HG03460 (cell line): ENCODE measurements around the gene PRSS33.

Source experiments
- ATAC-seq: cut with Tn5 transposase; IDR thresholded peaks from one replicate; pipeline ENCODE4 v1.9.1; 2021; ENCODE audit not compliant: unreplicated experiment

PRSS33 gene

DNA sequence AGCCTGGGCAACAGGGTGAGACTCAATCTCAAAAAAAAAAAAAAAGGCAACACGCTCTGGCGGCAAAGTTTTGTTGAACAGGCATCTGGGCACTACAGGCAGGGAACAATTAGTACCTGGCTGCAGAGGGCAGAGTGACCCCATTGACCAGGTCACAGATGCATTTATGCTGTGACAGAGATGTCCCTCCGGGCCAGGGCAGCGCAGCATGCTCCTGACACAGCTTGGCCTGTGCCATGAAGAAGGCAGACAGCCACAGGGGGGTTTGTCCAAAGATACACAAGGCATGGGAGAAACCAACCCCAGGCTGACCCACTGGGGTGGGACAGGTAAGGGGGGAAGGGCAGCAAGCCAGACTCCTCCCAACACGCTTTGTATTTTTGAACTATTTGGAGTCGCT lies 42.6 kb downstream of the PRSS33 start:
- ATAC-seq: no peak

DNA sequence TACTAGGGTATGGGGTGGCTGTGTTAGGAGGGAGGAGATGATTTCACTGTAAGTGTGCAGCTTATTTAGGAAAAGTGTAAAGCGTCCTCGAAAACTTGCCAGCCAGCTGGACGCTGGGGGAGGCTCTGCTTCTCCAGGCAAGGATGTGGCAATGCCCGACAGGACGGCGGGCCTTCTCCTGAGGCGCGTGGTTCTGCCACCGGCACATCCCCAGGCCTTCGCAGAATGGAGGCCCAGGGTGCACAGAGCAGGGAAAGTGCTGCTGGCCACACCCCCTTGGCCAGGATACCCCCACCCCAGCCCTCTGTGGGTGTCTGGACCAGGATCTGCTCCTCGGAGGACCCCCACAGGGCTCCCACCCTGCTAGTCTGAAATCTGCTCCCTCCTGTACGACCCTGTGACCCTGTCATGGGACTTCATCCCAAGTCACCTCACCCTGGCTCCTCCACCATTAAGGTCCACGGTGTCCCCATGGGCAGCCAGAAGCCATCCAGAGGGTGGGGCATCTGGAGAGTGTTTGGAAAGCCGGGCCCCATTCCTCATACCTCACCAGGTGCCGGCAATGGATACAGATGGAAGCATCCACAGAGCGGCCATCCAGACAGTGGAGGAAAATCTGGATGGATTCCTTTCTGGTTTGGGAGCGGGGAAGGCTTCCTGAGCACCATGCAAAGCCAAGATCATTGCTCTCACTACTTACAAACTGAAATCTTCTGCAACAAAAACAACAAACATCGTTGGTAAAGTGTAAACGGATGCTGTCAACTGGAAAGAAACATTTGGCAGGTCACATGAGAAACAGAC lies 44.2 kb downstream of the PRSS33 start:
- ATAC-seq: no peak

DNA sequence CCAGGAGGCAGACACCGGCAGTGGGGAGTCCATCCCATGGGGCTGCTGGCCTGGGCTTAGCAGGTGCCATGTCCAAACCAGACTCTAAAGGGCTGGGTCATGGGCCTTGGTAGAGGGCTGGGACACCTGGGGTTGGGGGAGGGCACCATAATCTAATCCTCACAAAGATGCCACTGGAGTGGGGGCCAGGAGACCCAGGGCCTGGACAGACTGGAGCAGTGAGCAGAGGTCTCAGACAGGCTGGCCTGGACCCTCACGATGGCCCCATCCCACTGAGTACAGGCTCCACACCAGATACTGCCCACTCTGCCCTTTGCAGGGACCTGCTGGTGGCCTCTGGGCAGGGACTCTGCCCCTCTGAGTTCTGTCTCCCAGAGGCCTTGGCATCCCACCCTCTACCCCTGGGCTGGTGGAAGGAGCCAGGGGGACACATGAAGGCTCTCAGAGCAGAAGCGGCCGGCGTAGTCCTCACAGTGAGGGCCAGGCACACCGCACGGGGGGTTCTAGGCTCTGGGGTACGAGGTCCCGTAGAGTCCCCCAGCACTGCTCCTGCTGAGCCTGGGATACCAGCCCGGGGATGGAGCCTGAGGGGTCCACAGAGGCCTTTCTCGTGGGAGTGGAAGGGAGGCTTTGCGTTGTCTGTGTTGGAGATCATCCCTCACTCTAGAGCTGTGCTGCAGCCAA lies 44.9 kb downstream of the PRSS33 start:
- no peak for ATAC-seq

DNA sequence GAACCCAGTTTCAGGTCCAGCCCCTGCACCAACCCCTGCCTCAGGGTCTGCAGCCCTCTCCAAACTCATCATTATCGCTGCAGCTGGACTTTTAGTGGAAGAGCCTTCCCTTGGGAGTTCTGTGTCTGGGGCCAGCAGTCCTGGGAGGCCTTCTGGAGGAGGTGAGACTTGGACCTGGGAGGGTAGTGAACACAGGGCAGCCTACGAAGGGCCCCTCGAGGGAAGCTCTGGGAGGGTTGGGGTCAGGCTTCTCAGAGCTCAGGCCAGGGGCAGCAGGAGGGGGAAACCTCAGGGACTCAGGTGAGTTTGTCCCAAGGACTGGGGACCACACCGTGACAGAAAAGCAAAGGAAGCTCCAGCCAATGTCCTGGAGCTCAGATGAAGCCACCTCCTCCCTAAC lies 46.2 kb downstream of the PRSS33 start:
- no peak for ATAC-seq

DNA sequence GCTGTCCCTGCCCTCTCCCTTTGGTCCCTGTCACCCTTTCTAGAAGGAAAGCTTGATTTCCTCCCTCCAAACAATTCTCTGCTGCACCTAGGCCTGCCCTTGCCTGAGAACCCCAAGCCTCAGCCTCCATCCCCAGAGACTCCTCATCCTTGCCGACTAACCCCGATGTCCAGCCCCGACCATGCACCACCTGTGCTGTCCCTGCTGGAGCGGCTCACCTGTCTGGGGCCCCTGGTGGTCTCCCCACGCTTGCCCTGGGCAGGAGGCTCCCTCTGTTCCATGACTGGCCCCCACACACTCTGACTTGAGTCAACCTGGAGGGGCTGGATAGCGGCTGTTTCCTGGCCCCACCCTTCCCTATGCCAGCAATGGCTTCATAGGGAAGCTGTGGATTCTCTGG lies 46.9 kb downstream of the PRSS33 start:
- ATAC-seq: no peak

- ATAC-seq: no peak
Measured at GRCh38 chr16:2739625-2740430, 47.5 kb downstream of the PRSS33 start.

GRCh38 chr16:2738615-2739014 lies 48.7 kb downstream of the PRSS33 start:
- no peak for ATAC-seq

DNA sequence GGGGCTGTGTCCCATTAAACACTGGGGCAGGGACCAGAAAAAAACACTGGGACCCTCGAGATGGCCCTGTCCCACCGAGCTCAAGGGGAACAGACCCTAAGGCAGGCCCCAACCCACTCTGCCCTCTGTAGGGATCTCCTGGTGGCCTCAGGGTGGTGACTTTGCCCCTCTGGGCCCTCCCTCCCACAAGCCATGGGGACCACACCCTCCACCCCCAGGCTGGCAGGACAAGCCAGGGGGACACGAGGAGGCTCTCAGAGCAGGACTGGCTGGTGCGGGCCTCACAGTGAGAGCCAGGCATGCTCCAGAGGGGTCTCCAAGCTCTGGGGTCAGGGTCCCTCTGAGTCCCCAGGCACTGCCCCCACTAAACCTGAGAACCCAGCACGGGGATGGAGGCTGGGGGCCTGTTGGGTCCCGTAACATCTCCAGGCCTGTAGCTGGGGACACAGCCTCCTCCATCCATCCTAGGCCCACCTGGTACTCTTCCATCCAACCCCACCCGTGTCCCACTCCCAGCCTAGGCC lies 49.4 kb downstream of the PRSS33 start:
- no peak for ATAC-seq

DNA sequence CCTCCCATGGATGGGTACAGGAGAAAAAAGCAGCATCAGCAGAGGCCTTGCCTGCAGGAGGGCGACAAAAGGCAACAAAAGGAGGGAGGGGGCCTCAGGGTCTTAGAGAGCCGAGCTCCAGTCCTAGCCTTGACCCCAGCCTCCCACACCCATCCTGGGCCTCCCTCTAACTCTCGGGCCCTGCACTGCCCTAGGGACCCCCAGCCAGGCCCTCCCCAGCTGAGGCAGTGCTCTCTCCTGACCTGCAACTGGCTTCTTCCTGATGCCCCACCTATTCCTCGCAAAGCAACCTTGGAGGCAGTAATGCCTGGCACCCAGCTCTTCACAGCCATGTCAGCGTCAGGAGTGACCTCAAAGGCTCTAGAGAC lies 50.1 kb downstream of the PRSS33 start:
- ATAC-seq: no peak

- ATAC-seq: no peak
Measured at GRCh38 chr16:2736476-2737237, 50.7 kb downstream of the PRSS33 start.

DNA sequence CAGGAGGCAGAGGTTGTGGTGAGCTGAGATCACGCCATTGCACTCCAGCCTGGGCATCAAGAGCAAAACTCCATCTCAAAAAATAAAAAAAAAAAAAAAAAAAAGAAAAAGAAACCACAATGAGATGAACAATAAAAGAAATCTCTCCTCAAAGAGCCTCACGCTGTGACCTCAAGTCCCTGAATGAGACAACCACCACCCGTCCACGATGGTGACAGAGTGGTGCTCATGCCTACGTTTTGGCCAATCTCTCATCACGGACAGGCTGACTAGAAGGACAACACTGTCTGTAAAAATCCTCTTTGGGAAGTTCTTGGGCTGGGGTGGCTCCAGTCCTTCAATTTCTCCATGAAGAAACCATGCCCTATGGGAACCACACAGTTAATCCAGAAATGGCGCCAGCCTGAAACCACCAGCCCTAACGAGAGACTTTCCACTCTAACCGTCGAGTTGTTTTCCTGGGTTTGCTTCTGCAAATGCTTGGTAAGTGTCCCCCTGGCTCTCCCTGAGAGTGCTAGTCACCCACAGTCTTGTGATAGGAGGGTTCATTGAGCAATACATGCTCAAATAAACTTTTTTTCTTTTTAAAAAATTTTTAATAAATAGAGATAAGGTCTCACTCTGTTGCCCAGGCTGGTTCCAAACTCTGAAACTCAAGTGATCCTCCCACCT lies 52.4 kb downstream of the PRSS33 start:
- no peak for ATAC-seq
